NCI-H1417 treated with DMSO at 0.1 percent for 48 hours (cell line): Measurements from ENCODE around the gene SAT1.
"Not testable (repeated sequence)": the region's sequence is repeated elsewhere in the genome, so short reads cannot be mapped to it uniquely, and the experiment has no call there.

Experiments
- DNase-seq: peaks from one replicate; lab custom pipeline; 2025; lab: John Stamatoyannopoulos, UW

SAT1 gene

GRCh38 chrX:23782863-23783588 lies at the start of gene SAT1:
Gene SAT1, plus strand, starts transcription at chrX:23783173. Its CDS starts 179 bp downstream, at chrX:23783352.
- peak; percentile 16 for DNase-seq

- DNase-seq: peak; percentile 81
Measured at GRCh38 chrX:23736030-23736429, 46.9 kb upstream of the SAT1 start.

- no peak for DNase-seq
Measured at GRCh38 chrX:23737413-23737812, 45.6 kb upstream of the SAT1 start.

- no peak for DNase-seq
Measured at GRCh38 chrX:23742174-23742696, 40.7 kb upstream of the SAT1 start.

- no peak for DNase-seq
Measured at GRCh38 chrX:23742697-23743622, 40.0 kb upstream of the SAT1 start, which contains the start of gene ACOT9. Gene ACOT9, minus strand, starts transcription at chrX:23743276. Its CDS starts 132 bp downstream, at chrX:23743144.

GRCh38 chrX:23743623-23743971 lies 39.4 kb upstream of the SAT1 start:
- DNase-seq: not testable (repeated sequence)

GRCh38 chrX:23745786-23746185 lies 37.2 kb upstream of the SAT1 start:
- DNase-seq: no peak

GRCh38 chrX:23749129-23749528 lies 33.8 kb upstream of the SAT1 start:
- no peak for DNase-seq

- no peak for DNase-seq
Measured at GRCh38 chrX:23749576-23749975, 33.4 kb upstream of the SAT1 start.

GRCh38 chrX:23752740-23753415 lies 30.1 kb upstream of the SAT1 start:
- no peak for DNase-seq

- DNase-seq: no peak
Measured at GRCh38 chrX:23754664-23755063, 28.3 kb upstream of the SAT1 start.

- no peak for DNase-seq
Measured at GRCh38 chrX:23756165-23756564, 26.8 kb upstream of the SAT1 start.

- DNase-seq: no peak
Measured at GRCh38 chrX:23759821-23760220, 23.2 kb upstream of the SAT1 start.

GRCh38 chrX:23764188-23764984 lies 18.6 kb upstream of the SAT1 start:
- no peak for DNase-seq

GRCh38 chrX:23765449-23765848 lies 17.5 kb upstream of the SAT1 start:
- no peak for DNase-seq

GRCh38 chrX:23765868-23766267 lies 17.1 kb upstream of the SAT1 start:
- DNase-seq: no peak

- no peak for DNase-seq
Measured at GRCh38 chrX:23766650-23767551, 16.1 kb upstream of the SAT1 start.

GRCh38 chrX:23770142-23770541 lies 12.8 kb upstream of the SAT1 start:
- DNase-seq: no peak

GRCh38 chrX:23771086-23771485 lies 11.9 kb upstream of the SAT1 start:
- DNase-seq: not testable (repeated sequence)

GRCh38 chrX:23773601-23774175 lies 9.3 kb upstream of the SAT1 start:
- no peak for DNase-seq
